HEK293 (cell line): ENCODE data around the gene ELK4.

Experiments
- CTCF ChIA-PET: fragments of 350-600 bp; formaldehyde crosslinking; extraction: SDS; loops from one replicate; lab custom pipeline; 2021; ENCODE audit warnings: antibody characterized with exemption; lab: Yijun Ruan, JAX
- POLR2A ChIA-PET: fragments of 300-600 bp; formaldehyde crosslinking; extraction: SDS; loops from one replicate; lab custom pipeline; 2020; ENCODE audit warnings: antibody characterized with exemption, inconsistent platforms; lab: Yijun Ruan, JAX
- H3K27ac ChIP-seq: fragments of 200-500 bp; sonication (Bioruptor generic); 2 replicates; pipeline ENCODE4 v1.5.1; 2014; ENCODE audit warnings: low read depth, low read length, control low read depth, inconsistent platforms; ENCODE audit errors: extremely low read depth
- H3K36me3 ChIP-seq, 2 experiments: fragments of 200-500 bp in 1 of 2; sonication (Bioruptor generic) in 1 of 2; 1 replicate in 1 of 2; 2 replicates in 1 of 2; pipeline ENCODE4 v1.5.1; 2014 to 2017; ENCODE audit warnings: inconsistent platforms in 2 of 2, low read length in 2 of 2; ENCODE audit not compliant: control insufficient read depth in 2 of 2, insufficient read depth in 1 of 2
- H3K4me1 ChIP-seq: fragments of 200-500 bp; sonication (Bioruptor generic); 2 replicates; pipeline ENCODE4 v1.5.1; 2014; ENCODE audit warnings: mild to moderate bottlenecking, low read length, inconsistent platforms; ENCODE audit not compliant: control insufficient read depth, insufficient read depth
- H3K4me3 ChIP-seq: 2 replicates; pipeline ENCODE4 v1.5.1; 2011; ENCODE audit warnings: low read depth, mild to moderate bottlenecking, control low read depth, low read length, moderate library complexity
- H3K9me3 ChIP-seq: fragments of 200-500 bp; sonication (Bioruptor generic); 2 replicates; pipeline ENCODE4 v1.5.1; 2014; ENCODE audit warnings: low read depth, low read length, inconsistent platforms; ENCODE audit not compliant: control insufficient read depth, insufficient read depth
- IKZF3 ChIP-seq: fragments of 450-650 bp; IDR thresholded peaks from 2 replicates; pipeline ENCODE4 v1.5.0; 2018; ENCODE audit warnings: missing biosample characterization, mild to moderate bottlenecking, missing genetic modification characterization, moderate library complexity
- KLF8 ChIP-seq: fragments of 450-650 bp; formaldehyde crosslinking; IDR thresholded peaks from 2 replicates; pipeline ENCODE4 v1.5.1; 2016; ENCODE audit warnings: missing biosample characterization, missing genetic modification characterization
- MZF1 ChIP-seq: fragments of 450-650 bp; formaldehyde crosslinking; IDR thresholded peaks from 2 replicates; pipeline ENCODE4 v1.5.1; 2017; ENCODE audit warnings: missing biosample characterization, missing genetic modification characterization, borderline replicate concordance
- REST ChIP-seq: fragments of 450-650 bp; formaldehyde crosslinking; IDR thresholded peaks from 2 replicates; pipeline ENCODE4 v1.5.1; 2016; ENCODE audit warnings: missing biosample characterization, missing genetic modification characterization
- WT1 ChIP-seq: fragments of 450-650 bp; formaldehyde crosslinking; IDR thresholded peaks from 2 replicates; pipeline ENCODE4 v1.5.1; 2016; ENCODE audit warnings: missing biosample characterization, missing genetic modification characterization
- ZNF248 ChIP-seq: fragments of 450-650 bp; formaldehyde crosslinking; IDR thresholded peaks from 2 replicates; pipeline ENCODE4 v1.5.1; 2017; ENCODE audit warnings: missing biosample characterization, missing genetic modification characterization
- ZNF341 ChIP-seq: fragments of 450-650 bp; formaldehyde crosslinking; IDR thresholded peaks from 2 replicates; pipeline ENCODE4; 2016; ENCODE audit warnings: low read depth, missing biosample characterization, missing genetic modification characterization
- ZNF37A ChIP-seq: fragments of 450-650 bp; IDR thresholded peaks from 2 replicates; pipeline ENCODE4 v1.5.1; 2018; ENCODE audit warnings: missing biosample characterization, missing genetic modification characterization
- ZNF596 ChIP-seq: fragments of 450-650 bp; IDR thresholded peaks from 2 replicates; pipeline ENCODE4 v1.5.0; 2018; ENCODE audit warnings: missing biosample characterization, mild to moderate bottlenecking, missing genetic modification characterization, moderate library complexity
- ZNF610 ChIP-seq: fragments of 450-650 bp; formaldehyde crosslinking; IDR thresholded peaks from 2 replicates; pipeline ENCODE4 v1.5.1; 2016; ENCODE audit warnings: missing biosample characterization, missing genetic modification characterization, borderline replicate concordance
- TF ChIP-seq, protein P1 (sequence below): fragments of 450-650 bp; formaldehyde crosslinking; IDR thresholded peaks from 2 replicates; pipeline ENCODE4 v1.5.1; 2017; ENCODE audit warnings: missing biosample characterization, missing genetic modification characterization
- TF ChIP-seq, protein P2 (sequence below): fragments of 450-650 bp; formaldehyde crosslinking; IDR thresholded peaks from 2 replicates; pipeline ENCODE4 v1.5.1; 2016; ENCODE audit warnings: missing biosample characterization, missing genetic modification characterization, borderline replicate concordance
- TF ChIP-seq, protein P3 (sequence below): fragments of 450-650 bp; formaldehyde crosslinking; IDR thresholded peaks from 2 replicates; pipeline ENCODE4 v1.5.1; 2016; ENCODE audit warnings: missing biosample characterization, missing genetic modification characterization

Gene ELK4

DNA sequence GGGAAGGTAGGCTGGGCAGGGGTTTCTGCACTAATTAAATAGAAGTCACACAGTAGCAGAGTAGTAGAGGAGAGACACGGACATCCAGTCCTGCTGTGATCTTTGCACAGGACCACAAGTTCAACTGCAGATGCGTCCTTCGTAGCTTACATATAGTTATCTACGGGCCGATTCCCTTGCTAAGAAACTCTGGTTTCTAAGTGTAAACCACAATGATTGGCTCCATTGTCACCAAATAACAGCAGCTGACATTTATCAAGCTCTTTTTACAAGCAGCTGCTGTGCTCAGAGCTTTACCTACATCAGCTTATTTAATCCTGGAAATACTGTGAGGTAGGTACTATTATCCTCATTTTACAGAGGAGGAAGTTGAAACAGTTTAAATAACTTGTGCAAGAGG lies 45.4 kb upstream of the ELK4 start:
- TF ChIP-seq, protein P1, sequence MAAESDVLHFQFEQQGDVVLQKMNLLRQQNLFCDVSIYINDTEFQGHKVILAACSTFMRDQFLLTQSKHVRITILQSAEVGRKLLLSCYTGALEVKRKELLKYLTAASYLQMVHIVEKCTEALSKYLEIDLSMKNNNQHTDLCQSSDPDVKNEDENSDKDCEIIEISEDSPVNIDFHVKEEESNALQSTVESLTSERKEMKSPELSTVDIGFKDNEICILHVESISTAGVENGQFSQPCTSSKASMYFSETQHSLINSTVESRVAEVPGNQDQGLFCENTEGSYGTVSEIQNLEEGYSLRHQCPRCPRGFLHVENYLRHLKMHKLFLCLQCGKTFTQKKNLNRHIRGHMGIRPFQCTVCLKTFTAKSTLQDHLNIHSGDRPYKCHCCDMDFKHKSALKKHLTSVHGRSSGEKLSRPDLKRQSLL (tag by site-specific recombination), result no peak
- TF ChIP-seq ZNF596 (no peak), ZNF248 (tag by site-specific recombination) (no peak), IKZF3 (tag by site-specific recombination) (no peak), WT1 (tag by site-specific recombination) (no peak), ZNF341 (no peak), MZF1 (tag by site-specific recombination) (no peak)
- ChIA-PET CTCF (interaction anchor here (0.6 to 6.3 kb wide), 5 partner anchors 10 to 134 kb away, joined by 3 to 65 read pairs (median 4); no protein-coding TSS in a partner anchor), POLR2A (interaction anchor here (0.5 kb wide), 1 partner anchor 26 kb away, joined by 6 read pairs; no protein-coding TSS in a partner anchor)
- Histone ChIP-seq H3K9me3 (no peaks in the 10 kb centered on the region), H3K36me3 (no peaks in the 10 kb centered on the region), H3K4me1 (no peaks in the 10 kb centered on the region), H3K4me3 (no peak overlapping the region), H3K27ac (no peak overlapping the region)

DNA sequence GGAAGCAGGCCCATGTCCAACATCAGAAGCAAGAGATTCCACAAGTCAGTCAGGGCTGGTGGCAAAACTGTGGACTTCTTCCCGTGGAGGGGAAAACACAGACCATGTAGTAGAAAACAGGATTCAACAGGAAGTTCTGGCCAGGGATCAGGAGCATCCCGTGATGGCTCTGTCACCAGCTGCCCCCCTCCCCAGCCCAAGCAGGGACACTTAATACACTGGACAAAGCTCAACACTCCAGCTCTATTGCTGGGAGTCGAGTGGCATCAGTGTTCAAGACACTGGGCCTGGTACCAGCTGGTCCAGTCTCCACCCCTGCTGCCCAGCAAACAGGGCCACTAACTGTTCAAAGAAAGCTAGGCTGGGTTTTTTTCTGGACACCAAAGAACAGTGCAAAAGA lies 44.8 kb upstream of the ELK4 start:
- TF ChIP-seq ZNF37A (tag by site-specific recombination) (no peak), ZNF610 (tag by site-specific recombination) (no peak), REST (no peak), ZNF341 (no peak), KLF8 (no peak)
- TF ChIP-seq, protein P2, sequence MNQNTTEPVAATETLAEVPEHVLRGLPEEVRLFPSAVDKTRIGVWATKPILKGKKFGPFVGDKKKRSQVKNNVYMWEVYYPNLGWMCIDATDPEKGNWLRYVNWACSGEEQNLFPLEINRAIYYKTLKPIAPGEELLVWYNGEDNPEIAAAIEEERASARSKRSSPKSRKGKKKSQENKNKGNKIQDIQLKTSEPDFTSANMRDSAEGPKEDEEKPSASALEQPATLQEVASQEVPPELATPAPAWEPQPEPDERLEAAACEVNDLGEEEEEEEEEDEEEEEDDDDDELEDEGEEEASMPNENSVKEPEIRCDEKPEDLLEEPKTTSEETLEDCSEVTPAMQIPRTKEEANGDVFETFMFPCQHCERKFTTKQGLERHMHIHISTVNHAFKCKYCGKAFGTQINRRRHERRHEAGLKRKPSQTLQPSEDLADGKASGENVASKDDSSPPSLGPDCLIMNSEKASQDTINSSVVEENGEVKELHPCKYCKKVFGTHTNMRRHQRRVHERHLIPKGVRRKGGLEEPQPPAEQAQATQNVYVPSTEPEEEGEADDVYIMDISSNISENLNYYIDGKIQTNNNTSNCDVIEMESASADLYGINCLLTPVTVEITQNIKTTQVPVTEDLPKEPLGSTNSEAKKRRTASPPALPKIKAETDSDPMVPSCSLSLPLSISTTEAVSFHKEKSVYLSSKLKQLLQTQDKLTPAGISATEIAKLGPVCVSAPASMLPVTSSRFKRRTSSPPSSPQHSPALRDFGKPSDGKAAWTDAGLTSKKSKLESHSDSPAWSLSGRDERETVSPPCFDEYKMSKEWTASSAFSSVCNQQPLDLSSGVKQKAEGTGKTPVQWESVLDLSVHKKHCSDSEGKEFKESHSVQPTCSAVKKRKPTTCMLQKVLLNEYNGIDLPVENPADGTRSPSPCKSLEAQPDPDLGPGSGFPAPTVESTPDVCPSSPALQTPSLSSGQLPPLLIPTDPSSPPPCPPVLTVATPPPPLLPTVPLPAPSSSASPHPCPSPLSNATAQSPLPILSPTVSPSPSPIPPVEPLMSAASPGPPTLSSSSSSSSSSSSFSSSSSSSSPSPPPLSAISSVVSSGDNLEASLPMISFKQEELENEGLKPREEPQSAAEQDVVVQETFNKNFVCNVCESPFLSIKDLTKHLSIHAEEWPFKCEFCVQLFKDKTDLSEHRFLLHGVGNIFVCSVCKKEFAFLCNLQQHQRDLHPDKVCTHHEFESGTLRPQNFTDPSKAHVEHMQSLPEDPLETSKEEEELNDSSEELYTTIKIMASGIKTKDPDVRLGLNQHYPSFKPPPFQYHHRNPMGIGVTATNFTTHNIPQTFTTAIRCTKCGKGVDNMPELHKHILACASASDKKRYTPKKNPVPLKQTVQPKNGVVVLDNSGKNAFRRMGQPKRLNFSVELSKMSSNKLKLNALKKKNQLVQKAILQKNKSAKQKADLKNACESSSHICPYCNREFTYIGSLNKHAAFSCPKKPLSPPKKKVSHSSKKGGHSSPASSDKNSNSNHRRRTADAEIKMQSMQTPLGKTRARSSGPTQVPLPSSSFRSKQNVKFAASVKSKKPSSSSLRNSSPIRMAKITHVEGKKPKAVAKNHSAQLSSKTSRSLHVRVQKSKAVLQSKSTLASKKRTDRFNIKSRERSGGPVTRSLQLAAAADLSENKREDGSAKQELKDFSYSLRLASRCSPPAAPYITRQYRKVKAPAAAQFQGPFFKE, result no peak
- TF ChIP-seq, protein P3, sequence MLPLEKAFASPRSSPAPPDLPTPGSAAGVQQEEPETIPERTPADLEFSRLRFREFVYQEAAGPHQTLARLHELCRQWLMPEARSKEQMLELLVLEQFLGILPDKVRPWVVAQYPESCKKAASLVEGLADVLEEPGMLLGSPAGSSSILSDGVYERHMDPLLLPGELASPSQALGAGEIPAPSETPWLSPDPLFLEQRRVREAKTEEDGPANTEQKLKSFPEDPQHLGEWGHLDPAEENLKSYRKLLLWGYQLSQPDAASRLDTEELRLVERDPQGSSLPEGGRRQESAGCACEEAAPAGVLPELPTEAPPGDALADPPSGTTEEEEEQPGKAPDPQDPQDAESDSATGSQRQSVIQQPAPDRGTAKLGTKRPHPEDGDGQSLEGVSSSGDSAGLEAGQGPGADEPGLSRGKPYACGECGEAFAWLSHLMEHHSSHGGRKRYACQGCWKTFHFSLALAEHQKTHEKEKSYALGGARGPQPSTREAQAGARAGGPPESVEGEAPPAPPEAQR (tag by site-specific recombination), result no peak
- Histone ChIP-seq H3K4me1 (no peaks in the 10 kb centered on the region), H3K4me3 (no peak overlapping the region), H3K36me3 (no peaks in the 10 kb centered on the region), H3K27ac (no peak overlapping the region), H3K9me3 (no peaks in the 10 kb centered on the region)
- ChIA-PET POLR2A (interaction anchor here (0.5 kb wide), 1 partner anchor 26 kb away, joined by 6 read pairs; no protein-coding TSS in a partner anchor), CTCF (interaction anchor here (0.9 to 6.3 kb wide), 3 partner anchors 18 to 85 kb away, joined by 3 to 65 read pairs (median 15); no protein-coding TSS in a partner anchor)
